Measurements from ENCODE around the gene THOC6. TPM values are rescaled to one million over a fixed set of nuclear protein-coding genes. Genes with fewer than 3 reads are reported as not detected.

THOC6 gene
- total and polyA plus RNA-seq, 12 donors, result 9.0 to 107 (median 18.7) TPM

DNA sequence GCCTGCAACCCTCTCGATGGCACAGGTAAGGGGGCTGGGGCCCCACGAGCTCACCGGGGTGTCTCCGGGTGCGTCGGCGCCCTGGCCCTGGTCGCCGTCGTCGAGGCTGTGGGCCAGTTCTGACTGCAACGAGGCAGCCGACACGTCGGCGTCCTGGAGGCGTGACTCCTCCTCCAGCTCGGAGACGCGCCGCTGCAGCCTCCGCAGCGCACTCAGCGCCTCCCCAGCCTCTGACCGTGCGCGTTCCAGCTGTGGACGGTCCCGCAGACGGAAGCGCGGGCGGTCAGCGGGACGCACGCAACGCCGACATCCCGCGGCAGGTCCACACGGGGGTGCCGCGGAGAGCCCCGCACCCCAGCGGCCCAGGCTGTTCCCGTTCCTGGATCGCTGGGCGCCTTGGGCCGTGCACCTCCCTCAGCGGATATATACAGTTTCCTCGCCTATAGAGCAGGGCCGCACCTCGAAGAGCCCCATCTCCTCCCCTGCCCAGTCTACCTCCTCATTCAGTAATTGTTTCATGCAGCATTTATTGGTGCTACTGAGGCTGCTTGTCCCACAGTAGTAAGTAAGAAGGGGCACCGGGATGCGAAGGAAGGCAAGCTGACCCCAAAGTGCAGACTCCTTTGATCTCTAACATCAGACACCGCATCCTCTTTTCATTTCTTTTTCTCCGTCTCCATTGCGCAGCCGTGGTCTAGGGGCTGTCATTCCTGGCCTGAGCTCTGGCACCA is 5.8 kb downstream of the THOC6 start:
- Histone ChIP-seq H3K27me3 (peaks cover 29% of the 10 kb centered on the region), H3K4me1 (replicated peaks in 1 of 2) (peaks cover 0 to 18% of the 10 kb centered on the region in 2 donors), H3K9me3 (replicated peaks in 1 of 3) (no peaks in the 10 kb centered on the region), H3K4me3 (no peak overlapping the region), H3K27ac (no peak overlapping the region), H3K36me3 (replicated peaks in 1 of 2) (peaks cover 0 to 16% of the 10 kb centered on the region in 2 donors)
- TF ChIP-seq, protein P1, sequence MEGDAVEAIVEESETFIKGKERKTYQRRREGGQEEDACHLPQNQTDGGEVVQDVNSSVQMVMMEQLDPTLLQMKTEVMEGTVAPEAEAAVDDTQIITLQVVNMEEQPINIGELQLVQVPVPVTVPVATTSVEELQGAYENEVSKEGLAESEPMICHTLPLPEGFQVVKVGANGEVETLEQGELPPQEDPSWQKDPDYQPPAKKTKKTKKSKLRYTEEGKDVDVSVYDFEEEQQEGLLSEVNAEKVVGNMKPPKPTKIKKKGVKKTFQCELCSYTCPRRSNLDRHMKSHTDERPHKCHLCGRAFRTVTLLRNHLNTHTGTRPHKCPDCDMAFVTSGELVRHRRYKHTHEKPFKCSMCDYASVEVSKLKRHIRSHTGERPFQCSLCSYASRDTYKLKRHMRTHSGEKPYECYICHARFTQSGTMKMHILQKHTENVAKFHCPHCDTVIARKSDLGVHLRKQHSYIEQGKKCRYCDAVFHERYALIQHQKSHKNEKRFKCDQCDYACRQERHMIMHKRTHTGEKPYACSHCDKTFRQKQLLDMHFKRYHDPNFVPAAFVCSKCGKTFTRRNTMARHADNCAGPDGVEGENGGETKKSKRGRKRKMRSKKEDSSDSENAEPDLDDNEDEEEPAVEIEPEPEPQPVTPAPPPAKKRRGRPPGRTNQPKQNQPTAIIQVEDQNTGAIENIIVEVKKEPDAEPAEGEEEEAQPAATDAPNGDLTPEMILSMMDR (IDR thresholded peaks at IDR 0.05), result no peak
- TF ChIP-seq POLR2A (IDR thresholded peaks at IDR 0.05), result no peak
- 9 to 64% (median 20%) methylated on average over 6 to 59 of the region's 59 CpGs for WGBS, 4 donors
- intact Hi-C loops (cut with DNase I), result loop anchor here (2.0 to 5.0 kb wide), 2 partner anchors 27 to 32 kb away; no protein-coding TSS in a partner anchor
- peak in 1 of 7 donors; percentile 18 for DNase-seq

DNA sequence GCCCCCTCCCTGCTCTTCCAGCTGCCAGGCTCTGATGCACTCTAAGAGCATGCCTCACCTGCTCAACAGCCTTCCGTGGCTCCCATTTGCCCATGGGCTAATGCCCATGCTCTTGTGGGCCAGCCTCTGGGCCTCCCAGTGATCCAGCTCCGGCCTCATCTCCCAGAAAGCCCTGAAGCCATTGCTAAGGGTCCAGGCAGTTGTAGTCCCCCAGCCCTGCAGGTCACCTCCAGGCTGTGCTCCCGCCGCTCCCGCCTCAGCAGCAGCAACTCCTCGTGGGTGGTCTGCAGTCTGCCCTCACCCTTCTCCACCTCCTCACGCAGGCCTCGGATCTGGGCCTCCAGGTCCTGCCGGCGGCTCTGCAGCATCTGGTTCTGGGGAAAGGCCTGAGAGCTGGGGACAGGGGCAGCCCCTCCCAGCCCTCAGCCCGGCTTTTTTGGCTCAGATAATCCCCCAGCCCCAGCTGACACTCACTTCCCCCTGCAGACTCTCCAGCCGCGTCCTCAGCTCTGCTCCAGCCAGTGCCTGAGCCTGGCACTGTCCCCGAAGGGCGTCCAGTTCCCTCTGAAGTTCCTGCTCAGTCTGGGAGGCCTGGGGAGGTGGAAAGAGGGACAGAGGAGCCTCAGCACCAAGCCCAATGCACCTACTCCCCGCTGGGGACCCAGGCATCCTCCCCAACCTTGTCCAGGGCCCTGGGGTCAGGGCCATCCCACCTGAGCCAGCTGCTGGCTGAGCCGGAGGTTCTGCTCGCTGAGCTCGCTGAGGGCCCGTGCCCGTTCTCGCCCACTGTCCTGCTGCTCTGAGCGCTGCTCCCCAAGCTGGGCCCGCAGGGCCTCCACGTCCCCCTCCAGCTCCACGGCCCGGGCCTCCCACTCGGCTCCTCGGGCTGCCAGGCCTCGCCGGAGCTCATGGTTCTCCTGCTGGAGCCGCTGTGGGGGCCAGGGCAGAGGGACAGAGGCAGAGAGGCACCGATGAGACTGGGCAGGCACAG is 6.7 kb downstream of the THOC6 start:
- Histone ChIP-seq H3K36me3 (replicated peaks in 1 of 2) (peaks cover 0 to 16% of the 10 kb centered on the region in 2 donors), H3K4me1 (replicated peaks in 1 of 2) (peaks cover 0 to 14% of the 10 kb centered on the region in 2 donors), H3K27me3 (peaks cover 33% of the 10 kb centered on the region), H3K4me3 (no peak overlapping the region), H3K9me3 (replicated peaks in 1 of 3) (no peaks in the 10 kb centered on the region), H3K27ac (no peak overlapping the region)
- intact Hi-C loops (cut with DNase I), result loop anchor here in 1 of 2 donors (5.0 kb wide), 1 partner anchor 33 kb away; no protein-coding TSS in a partner anchor
- TF ChIP-seq POLR2A (IDR thresholded peaks at IDR 0.05), result no peak
- TF ChIP-seq, protein P1 (IDR thresholded peaks at IDR 0.05), result no peak
- WGBS, 4 donors, result 68 to 80% (median 71%) methylated on average over 21 to 33 of the region's 33 CpGs
- peak in 1 of 7 donors; percentile 19 for DNase-seq

DNA sequence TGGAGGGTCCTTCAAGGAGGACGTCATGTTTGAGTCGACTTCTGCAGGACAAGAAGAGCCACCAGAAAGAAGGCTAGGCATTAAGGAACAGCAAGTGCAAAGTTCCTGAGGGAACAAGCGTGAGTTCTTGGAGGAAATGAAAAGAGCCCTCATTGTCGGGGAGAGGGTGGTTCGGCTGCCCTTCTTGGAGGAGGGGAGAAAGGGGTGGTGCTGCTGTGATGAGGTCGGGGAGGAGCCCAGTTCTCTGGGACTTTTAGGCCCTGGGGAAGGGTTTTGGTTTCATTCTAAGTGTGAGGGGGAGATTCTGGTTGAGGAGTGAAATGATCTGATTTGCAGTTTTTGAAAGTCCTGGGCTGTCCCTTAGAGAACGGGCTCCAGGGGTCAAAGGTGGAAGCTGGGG is 8.8 kb downstream of the THOC6 start:
- H3K27me3 ChIP-seq, result peaks cover 54% of the 10 kb centered on the region
- WGBS, 4 donors, result 25 to 32% (median 30%) methylated on average over 7 of the region's 7 CpGs
- TF ChIP-seq, protein P1 (IDR thresholded peaks at IDR 0.05), result no peak
- TF ChIP-seq POLR2A (IDR thresholded peaks at IDR 0.05), result no peak

More for the DNA sequence above, 8.8 kb downstream of the THOC6 start:
- H3K4me1 ChIP-seq (replicated peaks in 1 of 2), result peaks cover 0 to 14% of the 10 kb centered on the region in 2 donors
- H3K9me3 ChIP-seq (replicated peaks in 1 of 3), result no peaks in the 10 kb centered on the region
- H3K4me3 ChIP-seq, result no peak overlapping the region
- DNase-seq, result no peak
- intact Hi-C loops (cut with DNase I), result loop anchor here in 1 of 2 donors (5.0 kb wide), 1 partner anchor 35 kb away; no protein-coding TSS in a partner anchor
- no peaks in the 10 kb centered on the region for H3K36me3 ChIP-seq (replicated peaks in 1 of 2)
- no peak overlapping the region for H3K27ac ChIP-seq
